Panc1 (cell line): ENCODE measurements around the gene USP19. TPM values are rescaled to one million over a fixed set of nuclear protein-coding genes. Genes with fewer than 3 reads are reported as not detected.

Experiments used
- ATAC-seq: fragments of 200-7000 bp; cut with Tn5 transposase; 2 replicates; pipeline ENCODE4 v1.9.1; 2020; ENCODE audit warnings: mild to moderate bottlenecking, moderate library complexity
- BruUV-seq: library from RNA; stranded (reverse); fragments of 400-500 nt; replicated peaks from 2 replicates; lab custom pipeline; 2021; lab: Mats Ljungman, UMichigan
- CTCF ChIA-PET: fragments of 300-600 bp; sonication (Branson Sonifier 250); formaldehyde crosslinking; loops from one replicate; lab custom pipeline; 2022; ENCODE audit warnings: antibody characterized with exemption; lab: Charles Lee
- POLR2A ChIA-PET: fragments of 300-600 bp; sonication (Branson Sonifier 250); formaldehyde crosslinking; loops from one replicate; lab custom pipeline; 2022; ENCODE audit warnings: antibody characterized with exemption; lab: Charles Lee
- DNase-seq: peaks from one replicate; pipeline ENCODE4 v3.0.0-alpha.2; 2010; ENCODE audit warnings: low read depth, low spot score
- H3K27ac ChIP-seq: 2 replicates; pipeline ENCODE4 v1.5.1; 2011; ENCODE audit warnings: mild to moderate bottlenecking, low read length, inconsistent platforms
- H3K27me3 ChIP-seq: fragments of 200-500 bp; sonication (Bioruptor generic); 2 replicates; pipeline ENCODE4 v1.6.0; 2014; ENCODE audit warnings: low read length, inconsistent platforms; ENCODE audit not compliant: control insufficient read depth, insufficient read depth
- H3K36me3 ChIP-seq: fragments of 200-500 bp; sonication (Bioruptor generic); 2 replicates; pipeline ENCODE4 v1.5.1; 2014; ENCODE audit warnings: inconsistent platforms, mild to moderate bottlenecking, low read length, moderate library complexity; ENCODE audit not compliant: control insufficient read depth, insufficient read depth
- H3K4me1 ChIP-seq: 2 replicates; pipeline ENCODE4 v1.5.1; 2011; ENCODE audit warnings: inconsistent platforms, mild to moderate bottlenecking, low read length, moderate library complexity; ENCODE audit not compliant: control insufficient read depth, insufficient read depth
- H3K4me3 ChIP-seq, 2 experiments: 2 replicates each; pipeline ENCODE4 v1.5.1; 2011 to 2012; ENCODE audit warnings: low read depth in 2 of 2, low read length in 2 of 2, mild to moderate bottlenecking in 2 of 2, inconsistent platforms in 1 of 2, moderate library complexity in 1 of 2
- H3K9me3 ChIP-seq: fragments of 200-500 bp; sonication (Bioruptor generic); 2 replicates; pipeline ENCODE4 v1.5.1; 2014; ENCODE audit warnings: low read depth, mild to moderate bottlenecking, inconsistent platforms, low read length, moderate library complexity; ENCODE audit not compliant: control insufficient read depth, insufficient read depth
- CTCF ChIP-seq: fragments of 450-650 bp; IDR thresholded peaks from 2 replicates; pipeline ENCODE4 v1.5.1; 2017; ENCODE audit warnings: mild to moderate bottlenecking
- POLR2AphosphoS5 ChIP-seq: IDR thresholded peaks from 2 replicates; pipeline ENCODE4 v1.6.1; 2012; ENCODE audit warnings: mild to moderate bottlenecking, low read depth, low read length, moderate library complexity
- SIN3A ChIP-seq: IDR thresholded peaks from 2 replicates; pipeline ENCODE4 v1.6.1; 2012; ENCODE audit warnings: low read depth, mild to moderate bottlenecking, low read length, moderate library complexity, borderline replicate concordance; ENCODE audit not compliant: insufficient read depth
- TCF7L2 ChIP-seq: IDR thresholded peaks from 2 replicates; pipeline ENCODE4 v1.6.1; 2011; ENCODE audit warnings: mild to moderate bottlenecking, low read depth, low read length, inconsistent platforms
- in situ Hi-C: cut with HindIII; loops from 2 replicates; pipeline ENCODE4 v1.10.0; 2016; ENCODE audit warnings: low sequenced_read_pairs, low pct_unique_long_range_greater_than_20kb
- intact Hi-C: fragments of 100-400 bp; cut with micrococcal nuclease; formaldehyde crosslinking; loops from one replicate; pipeline ENCODE4 v1.10.0; 2022; ENCODE audit not compliant: unreplicated experiment
- total RNA-seq: library from RNA; stranded (reverse); gene quantifications from one replicate; pipeline ENCODE4 v1.2.1, GENCODE V29; 2021; ENCODE audit not compliant: unreplicated experiment
- TF ChIP-seq, protein P1 (sequence below), 2 experiments: IDR thresholded peaks; 2 replicates each; pipeline ENCODE4 v1.6.1; 2011 to 2012; ENCODE audit warnings: low read depth in 2 of 2, control low read depth in 1 of 2, low read length in 1 of 2, mild to moderate bottlenecking in 1 of 2, moderate library complexity in 1 of 2; ENCODE audit not compliant: insufficient read depth in 1 of 2

The USP19 gene
- total RNA-seq, 1 experiment from 2014 or later = 60.6 TPM

GRCh38 chr3:49132073-49132436, 11.4 kb upstream of the USP19 start:
- ATAC-seq (no peak), DNase-seq (no peak)
- TF ChIP-seq, protein P1, sequence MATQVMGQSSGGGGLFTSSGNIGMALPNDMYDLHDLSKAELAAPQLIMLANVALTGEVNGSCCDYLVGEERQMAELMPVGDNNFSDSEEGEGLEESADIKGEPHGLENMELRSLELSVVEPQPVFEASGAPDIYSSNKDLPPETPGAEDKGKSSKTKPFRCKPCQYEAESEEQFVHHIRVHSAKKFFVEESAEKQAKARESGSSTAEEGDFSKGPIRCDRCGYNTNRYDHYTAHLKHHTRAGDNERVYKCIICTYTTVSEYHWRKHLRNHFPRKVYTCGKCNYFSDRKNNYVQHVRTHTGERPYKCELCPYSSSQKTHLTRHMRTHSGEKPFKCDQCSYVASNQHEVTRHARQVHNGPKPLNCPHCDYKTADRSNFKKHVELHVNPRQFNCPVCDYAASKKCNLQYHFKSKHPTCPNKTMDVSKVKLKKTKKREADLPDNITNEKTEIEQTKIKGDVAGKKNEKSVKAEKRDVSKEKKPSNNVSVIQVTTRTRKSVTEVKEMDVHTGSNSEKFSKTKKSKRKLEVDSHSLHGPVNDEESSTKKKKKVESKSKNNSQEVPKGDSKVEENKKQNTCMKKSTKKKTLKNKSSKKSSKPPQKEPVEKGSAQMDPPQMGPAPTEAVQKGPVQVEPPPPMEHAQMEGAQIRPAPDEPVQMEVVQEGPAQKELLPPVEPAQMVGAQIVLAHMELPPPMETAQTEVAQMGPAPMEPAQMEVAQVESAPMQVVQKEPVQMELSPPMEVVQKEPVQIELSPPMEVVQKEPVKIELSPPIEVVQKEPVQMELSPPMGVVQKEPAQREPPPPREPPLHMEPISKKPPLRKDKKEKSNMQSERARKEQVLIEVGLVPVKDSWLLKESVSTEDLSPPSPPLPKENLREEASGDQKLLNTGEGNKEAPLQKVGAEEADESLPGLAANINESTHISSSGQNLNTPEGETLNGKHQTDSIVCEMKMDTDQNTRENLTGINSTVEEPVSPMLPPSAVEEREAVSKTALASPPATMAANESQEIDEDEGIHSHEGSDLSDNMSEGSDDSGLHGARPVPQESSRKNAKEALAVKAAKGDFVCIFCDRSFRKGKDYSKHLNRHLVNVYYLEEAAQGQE (IDR thresholded peaks at IDR 0.05; ENCODE audit: insufficient read depth in 1 of 2, low read depth in 2 of 2, low read length in 1 of 2) = no peak
- TF ChIP-seq POLR2AphosphoS5 (no peak), SIN3A (no peak), TCF7L2 (no peak), CTCF (no peak)
- BruUV-seq = no TSS peak
- in situ Hi-C loops = no loop called here
- Histone ChIP-seq H3K27ac (peak overlapping the region; percentile 91), H3K36me3 (no peaks in the 10 kb centered on the region; the same call in 1 of the 2 replicates), H3K4me1 (peaks cover 12% of the 10 kb centered on the region), H3K9me3 (no peaks in the 10 kb centered on the region), H3K4me3 (peak overlapping the region; percentile 71 to 89), H3K27me3 (no peaks in the 10 kb centered on the region)
- CTCF ChIA-PET = interaction anchor here (1.2 kb wide), 1 partner anchor 38 kb away, joined by 4 read pairs; the partner anchor contains the start of gene QRICH1
- POLR2A ChIA-PET = interaction anchor here (0.8 kb wide), 1 partner anchor 37 kb away, joined by 3 read pairs; no protein-coding TSS in a partner anchor
- intact Hi-C loops = no loop called here

DNA sequence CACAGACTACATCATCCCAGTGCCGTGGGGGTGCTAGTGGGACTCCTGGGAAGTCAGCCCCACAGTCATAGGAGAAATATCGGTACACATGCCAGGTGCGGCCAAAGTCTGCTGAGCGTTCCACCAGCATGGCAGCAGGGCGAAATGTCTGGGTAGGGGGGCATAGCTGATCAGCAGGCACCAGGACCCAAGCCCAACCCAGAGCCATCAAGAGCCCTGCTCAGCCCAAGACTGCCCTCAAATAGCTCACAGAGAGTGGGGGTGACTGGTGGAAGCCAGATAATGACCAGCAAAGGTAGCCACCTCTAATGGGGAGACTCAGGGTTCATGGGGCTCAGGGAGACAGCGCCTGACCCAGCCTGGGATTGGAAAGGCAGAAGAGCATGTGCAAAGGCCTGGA, 11.0 kb upstream of the USP19 start:
- DNase-seq (no peak), ATAC-seq (no peak)
- Histone ChIP-seq H3K9me3 (no peaks in the 10 kb centered on the region), H3K4me3 (peak overlapping the region; percentile 71 to 89), H3K27me3 (no peaks in the 10 kb centered on the region), H3K4me1 (peaks cover 12% of the 10 kb centered on the region), H3K27ac (peak overlapping the region; percentile 91; the same call in 1 of the 2 replicates), H3K36me3 (no peaks in the 10 kb centered on the region; the same call in 1 of the 2 replicates)
- BruUV-seq = no TSS peak
- ChIA-PET POLR2A (no interaction called here), CTCF (no interaction called here)
- no peak for TF ChIP-seq CTCF
- no peak for TF ChIP-seq POLR2AphosphoS5
- TF ChIP-seq, protein P1 (IDR thresholded peaks at IDR 0.05; ENCODE audit: insufficient read depth in 1 of 2, low read depth in 2 of 2, low read length in 1 of 2) = no peak
- no peak for TF ChIP-seq TCF7L2
- TF ChIP-seq SIN3A = no peak
- in situ Hi-C loops = no loop called here
- intact Hi-C loops = no loop called here
